Neural progenitor cell (in vitro differentiated cells): ENCODE measurements around the gene HTT-AS. TPM values are rescaled to one million over a fixed set of nuclear protein-coding genes. Genes with fewer than 3 reads are reported as not detected.

ENCODE experiments used
- DNase-seq: peaks from one replicate; pipeline ENCODE4 v3.0.0-alpha.2; 2016; ENCODE audit warnings: low spot score
- H2AFZ ChIP-seq: fragments of 200-600 bp; sonication (generic); replicated peaks from 2 replicates; pipeline ENCODE4 v1.6.1; 2016; ENCODE audit warnings: antibody characterized with exemption
- H3F3A ChIP-seq: fragments of 200-600 bp; sonication (generic); 2 replicates; pipeline ENCODE4 v1.6.1; 2016; ENCODE audit warnings: antibody characterized with exemption, low read depth
- H3K27ac ChIP-seq: fragments of 200-600 bp; sonication (generic); 2 replicates; pipeline ENCODE4 v1.5.1; 2016; ENCODE audit warnings: mild to moderate bottlenecking
- H3K27me3 ChIP-seq: fragments of 200-600 bp; sonication (generic); 2 replicates; pipeline ENCODE4 v1.6.1; 2016; ENCODE audit warnings: mild to moderate bottlenecking, moderate library complexity
- H3K36me3 ChIP-seq: fragments of 200-600 bp; sonication (generic); 2 replicates; pipeline ENCODE4 v1.5.1; 2016
- H3K4me1 ChIP-seq: fragments of 200-600 bp; sonication (generic); 2 replicates; pipeline ENCODE4 v1.6.1; 2016; ENCODE audit warnings: mixed run types
- H3K4me2 ChIP-seq: fragments of 200-600 bp; sonication (generic); 2 replicates; pipeline ENCODE4 v1.6.1; 2016
- H3K4me3 ChIP-seq: fragments of 200-600 bp; sonication (generic); 2 replicates; pipeline ENCODE4 v1.5.1; 2016
- H3K79me2 ChIP-seq: fragments of 200-600 bp; sonication (generic); 2 replicates; pipeline ENCODE4 v1.6.1; 2016; ENCODE audit warnings: low read depth
- H3K9ac ChIP-seq: fragments of 200-600 bp; sonication (generic); 2 replicates; pipeline ENCODE4 v1.6.1; 2016
- H3K9me3 ChIP-seq: fragments of 200-600 bp; sonication (generic); 2 replicates; pipeline ENCODE4 v1.5.1; 2016; ENCODE audit warnings: low read depth
- H4K20me1 ChIP-seq: fragments of 200-600 bp; sonication (generic); 2 replicates; pipeline ENCODE4 v1.6.1; 2016; ENCODE audit warnings: low read depth
- H3K27ac Mint-ChIP-seq: 3 replicates; pipeline ENCODE4 v1.8.0; 2021; ENCODE audit warnings: mixed read lengths
- H3K27me3 Mint-ChIP-seq: 2 replicates; pipeline ENCODE4 v1.8.0; 2022; ENCODE audit warnings: low read depth, mild to moderate bottlenecking, inconsistent platforms, moderate library complexity, mixed read lengths; ENCODE audit not compliant: insufficient read depth
- H3K36me3 Mint-ChIP-seq: 3 replicates; pipeline ENCODE4 v1.8.0; 2021; ENCODE audit warnings: mixed read lengths
- H3K4me1 Mint-ChIP-seq: 3 replicates; pipeline ENCODE4 v1.8.0; 2021; ENCODE audit warnings: mixed read lengths
- H3K4me3 Mint-ChIP-seq: 3 replicates; pipeline ENCODE4 v1.8.0; 2021; ENCODE audit warnings: mild to moderate bottlenecking, moderate library complexity, mixed read lengths
- H3K9me3 Mint-ChIP-seq: 3 replicates; pipeline ENCODE4 v1.8.0; 2020; ENCODE audit warnings: mixed read lengths
- EZH2 ChIP-seq: fragments of 200-600 bp; sonication (generic); IDR thresholded peaks from 2 replicates; pipeline ENCODE4 v1.6.1; 2017; ENCODE audit warnings: antibody characterized with exemption, mild to moderate bottlenecking, moderate library complexity
- EZH2phosphoT487 ChIP-seq: fragments of 200-600 bp; sonication (generic); IDR thresholded peaks from 2 replicates; pipeline ENCODE4 v1.6.1; 2017; ENCODE audit warnings: antibody characterized with exemption
- total RNA-seq: library from RNA; depleted of rRNA; stranded (reverse); fragments of >200 nt; gene quantifications from 2 replicates; pipeline ENCODE4 v1.2.3, GENCODE V29; 2015; ENCODE audit warnings: low replicate concordance
- TF ChIP-seq, protein P1 (sequence below): fragments of 200-600 bp; sonication (generic); IDR thresholded peaks from 2 replicates; pipeline ENCODE4 v1.5.1; 2017; ENCODE audit warnings: antibody characterized with exemption, mild to moderate bottlenecking

Gene HTT-AS
- total RNA-seq, 1 donor from 2014 or later: not detected

DNA sequence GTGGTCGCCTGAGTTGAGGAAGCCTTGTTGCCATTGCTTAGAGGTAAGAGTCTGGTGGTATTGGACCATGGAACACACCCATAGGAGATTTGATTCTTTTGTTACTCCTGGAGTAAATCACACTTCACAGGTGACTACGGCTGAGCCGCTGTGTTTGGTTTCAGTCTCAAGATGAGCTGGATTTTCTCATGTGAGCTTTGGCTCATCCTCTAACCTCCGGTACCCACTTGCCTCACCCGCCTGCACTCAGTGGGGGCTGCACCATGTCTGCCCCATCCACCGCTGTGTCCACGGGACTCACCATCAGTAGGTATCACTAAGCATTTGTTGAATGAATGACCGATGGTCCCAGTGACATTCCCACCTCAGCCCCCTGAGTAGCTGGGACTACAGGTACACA is 52.7 kb downstream of the HTT-AS start:
- no peak for TF ChIP-seq EZH2phosphoT487
- TF ChIP-seq EZH2: no peak
- DNase-seq: no peak
- Histone ChIP-seq H3K79me2 (no peaks in the 10 kb centered on the region), H3K9ac (no peak overlapping the region), H3K36me3 (no peaks in the 10 kb centered on the region), H4K20me1 (no peaks in the 10 kb centered on the region), H2AFZ (no peak overlapping the region), H3K4me3 (no peak overlapping the region), H3F3A (no peaks in the 10 kb centered on the region), H3K4me1 (no peaks in the 10 kb centered on the region), H3K9me3 (no peaks in the 10 kb centered on the region), H3K4me2 (no peak overlapping the region), H3K27ac (no peak overlapping the region), H3K27me3 (no peaks in the 10 kb centered on the region)
- peaks cover 5% of the 10 kb centered on the region for H3K9me3 Mint-ChIP-seq
- H3K27ac Mint-ChIP-seq: no peak overlapping the region
- no peaks in the 10 kb centered on the region for H3K36me3 Mint-ChIP-seq
- H3K4me3 Mint-ChIP-seq: no peak overlapping the region
- H3K27me3 Mint-ChIP-seq: peaks cover 5% of the 10 kb centered on the region
- H3K4me1 Mint-ChIP-seq: peaks cover 11% of the 10 kb centered on the region

DNA sequence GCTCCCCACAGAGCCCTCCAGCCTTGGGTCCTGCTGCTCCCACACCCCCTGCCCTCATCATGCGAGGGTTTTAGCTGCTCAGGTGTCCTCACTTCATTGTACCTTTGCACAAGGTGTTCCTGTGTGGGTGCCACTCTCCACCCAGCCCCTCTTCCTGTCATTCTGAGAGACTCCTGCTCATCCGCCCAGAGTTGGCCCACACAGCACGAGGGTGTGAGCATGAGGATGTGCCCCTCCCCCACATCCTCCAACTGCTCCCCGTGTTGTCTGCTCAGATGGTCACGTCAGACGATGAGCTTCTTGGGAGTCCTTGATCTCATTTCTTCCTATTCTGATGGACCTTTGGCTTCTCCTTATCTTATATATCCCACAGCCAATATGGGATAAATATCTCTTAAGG is 53.2 kb downstream of the HTT-AS start:
- H3K9ac ChIP-seq: no peak overlapping the region
- Mint-ChIP-seq H3K4me1 (peaks cover 11% of the 10 kb centered on the region), H3K36me3 (no peaks in the 10 kb centered on the region), H3K4me3 (no peak overlapping the region), H3K27ac (no peak overlapping the region), H3K9me3 (peaks cover 5% of the 10 kb centered on the region), H3K27me3 (peaks cover 5% of the 10 kb centered on the region)
- H3K4me2 ChIP-seq: no peak overlapping the region
- no peaks in the 10 kb centered on the region for H4K20me1 ChIP-seq
- H3F3A ChIP-seq: no peaks in the 10 kb centered on the region
- TF ChIP-seq, protein P1, sequence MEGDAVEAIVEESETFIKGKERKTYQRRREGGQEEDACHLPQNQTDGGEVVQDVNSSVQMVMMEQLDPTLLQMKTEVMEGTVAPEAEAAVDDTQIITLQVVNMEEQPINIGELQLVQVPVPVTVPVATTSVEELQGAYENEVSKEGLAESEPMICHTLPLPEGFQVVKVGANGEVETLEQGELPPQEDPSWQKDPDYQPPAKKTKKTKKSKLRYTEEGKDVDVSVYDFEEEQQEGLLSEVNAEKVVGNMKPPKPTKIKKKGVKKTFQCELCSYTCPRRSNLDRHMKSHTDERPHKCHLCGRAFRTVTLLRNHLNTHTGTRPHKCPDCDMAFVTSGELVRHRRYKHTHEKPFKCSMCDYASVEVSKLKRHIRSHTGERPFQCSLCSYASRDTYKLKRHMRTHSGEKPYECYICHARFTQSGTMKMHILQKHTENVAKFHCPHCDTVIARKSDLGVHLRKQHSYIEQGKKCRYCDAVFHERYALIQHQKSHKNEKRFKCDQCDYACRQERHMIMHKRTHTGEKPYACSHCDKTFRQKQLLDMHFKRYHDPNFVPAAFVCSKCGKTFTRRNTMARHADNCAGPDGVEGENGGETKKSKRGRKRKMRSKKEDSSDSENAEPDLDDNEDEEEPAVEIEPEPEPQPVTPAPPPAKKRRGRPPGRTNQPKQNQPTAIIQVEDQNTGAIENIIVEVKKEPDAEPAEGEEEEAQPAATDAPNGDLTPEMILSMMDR: no peak
- no peak for TF ChIP-seq EZH2phosphoT487
- no peak for TF ChIP-seq EZH2
- DNase-seq: no peak
- no peak overlapping the region for H2AFZ ChIP-seq
- H3K36me3 ChIP-seq: no peaks in the 10 kb centered on the region
- no peaks in the 10 kb centered on the region for H3K4me1 ChIP-seq
- no peak overlapping the region for H3K27ac ChIP-seq
- no peaks in the 10 kb centered on the region for H3K79me2 ChIP-seq
- no peak overlapping the region for H3K4me3 ChIP-seq
- no peaks in the 10 kb centered on the region for H3K27me3 ChIP-seq
- H3K9me3 ChIP-seq: no peaks in the 10 kb centered on the region

DNA sequence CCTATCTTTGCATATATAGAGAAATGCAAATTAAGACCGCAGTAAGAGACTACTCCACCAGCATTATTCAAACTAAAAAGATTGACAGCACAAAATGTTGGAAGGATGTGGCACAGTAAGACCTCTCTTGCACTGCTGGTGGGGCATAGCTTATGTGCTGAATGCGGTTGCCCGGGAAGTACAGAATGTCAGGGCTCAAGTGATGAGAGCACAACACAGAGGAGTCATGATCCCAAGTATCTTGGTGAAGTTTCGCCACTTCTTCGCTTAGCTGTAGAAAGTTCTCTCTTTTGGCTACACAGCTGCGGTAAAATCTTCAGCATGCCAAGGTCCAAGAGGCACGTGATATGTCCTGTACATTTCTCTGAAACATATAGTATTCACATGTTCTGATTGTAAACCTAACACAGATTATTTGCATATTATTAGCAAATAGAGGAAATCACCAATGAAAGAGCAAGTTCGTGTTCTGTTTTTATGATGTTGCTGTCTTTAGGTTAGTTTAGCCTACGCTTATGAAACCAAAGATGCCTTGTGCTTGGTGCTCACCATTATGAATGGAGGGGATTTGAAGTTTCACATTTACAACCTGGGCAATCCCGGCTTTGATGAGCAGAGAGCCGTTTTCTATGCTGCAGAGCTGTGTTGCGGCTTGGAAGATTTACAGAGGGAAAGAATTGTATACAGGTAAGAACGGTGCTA is 55.0 kb downstream of the HTT-AS start:
- no peak for DNase-seq
- Mint-ChIP-seq H3K27me3 (peaks cover 5% of the 10 kb centered on the region), H3K27ac (peak overlapping the region; percentile 57), H3K36me3 (no peaks in the 10 kb centered on the region), H3K4me3 (no peak overlapping the region), H3K9me3 (peaks cover 5% of the 10 kb centered on the region), H3K4me1 (peaks cover 11% of the 10 kb centered on the region)
- H3K9ac ChIP-seq: no peak overlapping the region
- H3K79me2 ChIP-seq: no peaks in the 10 kb centered on the region
- H3K4me2 ChIP-seq: no peak overlapping the region
- H3F3A ChIP-seq: no peaks in the 10 kb centered on the region
- no peak for TF ChIP-seq EZH2
- TF ChIP-seq EZH2phosphoT487: no peak
- TF ChIP-seq, protein P1: no peak
- H3K27ac ChIP-seq: no peak overlapping the region
- H2AFZ ChIP-seq: no peak overlapping the region
- H4K20me1 ChIP-seq: no peaks in the 10 kb centered on the region
- H3K4me3 ChIP-seq: no peak overlapping the region
- H3K9me3 ChIP-seq: no peaks in the 10 kb centered on the region
- H3K4me1 ChIP-seq: no peaks in the 10 kb centered on the region
- H3K36me3 ChIP-seq: no peaks in the 10 kb centered on the region
- no peaks in the 10 kb centered on the region for H3K27me3 ChIP-seq

DNA sequence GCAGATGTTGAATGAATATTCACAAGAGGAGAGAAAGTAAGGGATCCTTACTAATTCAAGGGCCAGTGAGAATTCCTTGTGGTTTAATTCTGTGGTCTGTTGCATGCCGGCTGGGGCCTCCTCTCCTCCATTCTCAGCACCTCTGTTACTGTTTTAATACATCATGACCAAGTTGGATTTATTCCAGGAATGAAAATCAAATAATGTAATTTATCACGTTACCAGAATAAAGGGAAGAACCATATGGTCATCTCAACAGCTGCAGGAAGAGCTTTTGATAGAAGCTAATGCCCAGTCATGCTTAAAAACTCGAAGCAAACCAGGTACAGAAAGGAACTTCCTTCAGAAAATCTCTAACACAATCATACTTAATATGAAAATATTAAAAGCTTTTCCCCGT is 56.8 kb downstream of the HTT-AS start:
- Histone ChIP-seq H3K4me1 (no peaks in the 10 kb centered on the region), H3K4me3 (no peak overlapping the region), H3F3A (no peaks in the 10 kb centered on the region), H3K27me3 (no peaks in the 10 kb centered on the region), H3K27ac (no peak overlapping the region), H3K9me3 (no peaks in the 10 kb centered on the region), H3K9ac (no peak overlapping the region), H4K20me1 (no peaks in the 10 kb centered on the region), H2AFZ (no peak overlapping the region), H3K4me2 (no peak overlapping the region), H3K79me2 (no peaks in the 10 kb centered on the region), H3K36me3 (no peaks in the 10 kb centered on the region)
- Mint-ChIP-seq H3K4me3 (no peak overlapping the region), H3K27ac (no peak overlapping the region), H3K9me3 (no peaks in the 10 kb centered on the region), H3K27me3 (peaks cover 4% of the 10 kb centered on the region), H3K4me1 (peaks cover 11% of the 10 kb centered on the region), H3K36me3 (no peaks in the 10 kb centered on the region)
- TF ChIP-seq EZH2 (no peak), EZH2phosphoT487 (no peak)
- TF ChIP-seq, protein P1: no peak
- no peak for DNase-seq
